WI38 (cell line): Measurements from ENCODE around the gene ITIH6.

Source experiments
- H3K4me3 ChIP-seq: 2 replicates; pipeline ENCODE4 v1.5.1; 2011; ENCODE audit warnings: low read depth, mild to moderate bottlenecking, control low read depth, low read length
- CTCF ChIP-seq: IDR thresholded peaks from 2 replicates; pipeline ENCODE4 v1.5.1; 2012; ENCODE audit warnings: low read depth, mild to moderate bottlenecking, control low read depth, low read length

Gene ITIH6

GRCh38 chrX:54824722-54825121 is 26.7 kb upstream of the ITIH6 start:
- no peak for TF ChIP-seq CTCF
- H3K4me3 ChIP-seq: no peak overlapping the region

GRCh38 chrX:54824195-54824594 is 26.1 kb upstream of the ITIH6 start:
- H3K4me3 ChIP-seq: no peak overlapping the region
- no peak for TF ChIP-seq CTCF

- H3K4me3 ChIP-seq: no peak overlapping the region
- TF ChIP-seq CTCF: no peak
Observed at GRCh38 chrX:54821310-54821709, 23.3 kb upstream of the ITIH6 start.

- no peak overlapping the region for H3K4me3 ChIP-seq
- TF ChIP-seq CTCF: no peak
Observed at GRCh38 chrX:54820737-54821136, 22.7 kb upstream of the ITIH6 start.

- no peak overlapping the region for H3K4me3 ChIP-seq
- no peak for TF ChIP-seq CTCF
Observed at GRCh38 chrX:54819201-54819600, 21.1 kb upstream of the ITIH6 start.

GRCh38 chrX:54818221-54818620 is 20.2 kb upstream of the ITIH6 start:
- H3K4me3 ChIP-seq: no peak overlapping the region
- no peak for TF ChIP-seq CTCF

- no peak for TF ChIP-seq CTCF
- H3K4me3 ChIP-seq: no peak overlapping the region
Observed at GRCh38 chrX:54817220-54817820, 19.3 kb upstream of the ITIH6 start.
